H1 (cell line): Measurements from ENCODE around the gene AFG1L. TPM values are rescaled to one million over a fixed set of nuclear protein-coding genes. Genes with fewer than 3 reads are reported as not detected.

Source experiments
- BCL11A ChIP-seq, 2 experiments: IDR thresholded peaks; one replicate each; pipeline ENCODE4 v1.6.1; 2011; ENCODE audit warnings: low read depth in 2 of 2, low read length in 2 of 2, mild to moderate bottlenecking in 2 of 2
- CEBPB ChIP-seq: IDR thresholded peaks from 2 replicates; pipeline ENCODE4 v1.6.1; 2012; ENCODE audit warnings: low read depth, low read length
- CHD7 ChIP-seq: fragments of 300-600 bp; sonication (generic); IDR thresholded peaks from 2 replicates; pipeline ENCODE4 v1.7.1; 2012; ENCODE audit warnings: low read length, moderate library complexity, mild to moderate bottlenecking, inconsistent platforms; ENCODE audit not compliant: insufficient replicate concordance
- EP300 ChIP-seq, 2 experiments: IDR thresholded peaks; 1 replicate in 1 of 2; 2 replicates in 1 of 2; pipeline ENCODE4 v1.6.1; 2011 to 2012; ENCODE audit warnings: low read depth in 2 of 2, low read length in 2 of 2, mild to moderate bottlenecking in 2 of 2, borderline replicate concordance in 1 of 2, inconsistent platforms in 1 of 2, moderate library complexity in 1 of 2
- GTF2F1 ChIP-seq: IDR thresholded peaks from 2 replicates; pipeline ENCODE4 v1.6.1; 2012; ENCODE audit warnings: low read depth, low read length, improper control_type of control experiment, borderline replicate concordance
- JUND ChIP-seq: IDR thresholded peaks from 2 replicates; pipeline ENCODE4 v1.6.1; 2011; ENCODE audit warnings: mild to moderate bottlenecking, improper control_type of control experiment, low read length
- KDM4A ChIP-seq: IDR thresholded peaks from one replicate; pipeline ENCODE4 v1.7.1; 2012; ENCODE audit warnings: low read depth, mild to moderate bottlenecking, moderate library complexity, low read length, inconsistent platforms; ENCODE audit not compliant: severe bottlenecking
- POU5F1 ChIP-seq: IDR thresholded peaks from 2 replicates; pipeline ENCODE4 v1.6.1; 2011; ENCODE audit warnings: low read depth, mild to moderate bottlenecking, low read length, moderate library complexity
- RFX5 ChIP-seq: IDR thresholded peaks from 2 replicates; pipeline ENCODE4 v1.6.1; 2011; ENCODE audit warnings: low read depth, low read length, improper control_type of control experiment, borderline replicate concordance
- TAF7 ChIP-seq: optimal IDR thresholded peaks from 2 replicates; pipeline ENCODE3; 2011; ENCODE audit warnings: low read depth, mild to moderate bottlenecking, inconsistent platforms, low read length, moderate library complexity, borderline replicate concordance
- TCF12 ChIP-seq: IDR thresholded peaks from 2 replicates; pipeline ENCODE4 v1.6.1; 2011; ENCODE audit warnings: low read depth, mild to moderate bottlenecking, low read length
- TEAD4 ChIP-seq: IDR thresholded peaks from 2 replicates; pipeline ENCODE4 v1.6.1; 2012; ENCODE audit warnings: low read depth, low read length, inconsistent platforms, mixed read lengths
- polyA plus RNA-seq, 7 experiments: library from polyadenylated mRNA; depleted of rRNA in 3 of 7; stranded (reverse) in 5 of 7; unstranded in 2 of 7; fragments of >200 nt in 5 of 7; fragments of 200-250 nt in 2 of 7; gene quantifications; 1 replicate in 5 of 7; 2 replicates in 1 of 7; 4 replicates in 1 of 7; pipeline versions ENCODE4 v1.2.1 to v1.2.3, GENCODE V29; 2011 to 2013; ENCODE audit warnings: missing spikeins in 2 of 7, mixed read lengths in 2 of 7
- total RNA-seq: library from RNA; stranded (reverse); fragmentation: NEBNext Ultra II Directional; extraction: Animal tissue kit (Norgen Biotek cat#: 25700); gene quantifications from 2 replicates; pipeline ENCODE4 v1.2.1, GENCODE V29; 2021

Gene AFG1L
- total and polyA plus RNA-seq, 2 of the 8 experiments (the other 6 are each of a cell fraction or from before 2014, with no cell fraction given), result 0.98 to 5.7 TPM

- TF ChIP-seq CHD7 (no peak), POU5F1 (no peak), TCF12 (no peak), TAF7 (no peak), KDM4A (no peak), TEAD4 (no peak), RFX5 (no peak), JUND (no peak), BCL11A (IDR thresholded peaks at IDR 0.05; ENCODE audit: low read depth in 2 of 2, low read length in 2 of 2) (no peak), GTF2F1 (no peak), CEBPB (no peak), EP300 (IDR thresholded peaks at IDR 0.05; ENCODE audit: borderline replicate concordance in 1 of 2, low read depth in 2 of 2, low read length in 2 of 2) (no peak)
Observed at GRCh38 chr6:108507316-108507715, 212.5 kb downstream of the AFG1L start (continued).
